HG02759 (cell line): ENCODE data around the gene RBMS2.

Experiments used
- ATAC-seq: cut with Tn5 transposase; IDR thresholded peaks from one replicate; pipeline ENCODE4 v1.9.1; 2021; ENCODE audit warnings: mild to moderate bottlenecking, moderate library complexity; ENCODE audit not compliant: unreplicated experiment

The RBMS2 gene

DNA sequence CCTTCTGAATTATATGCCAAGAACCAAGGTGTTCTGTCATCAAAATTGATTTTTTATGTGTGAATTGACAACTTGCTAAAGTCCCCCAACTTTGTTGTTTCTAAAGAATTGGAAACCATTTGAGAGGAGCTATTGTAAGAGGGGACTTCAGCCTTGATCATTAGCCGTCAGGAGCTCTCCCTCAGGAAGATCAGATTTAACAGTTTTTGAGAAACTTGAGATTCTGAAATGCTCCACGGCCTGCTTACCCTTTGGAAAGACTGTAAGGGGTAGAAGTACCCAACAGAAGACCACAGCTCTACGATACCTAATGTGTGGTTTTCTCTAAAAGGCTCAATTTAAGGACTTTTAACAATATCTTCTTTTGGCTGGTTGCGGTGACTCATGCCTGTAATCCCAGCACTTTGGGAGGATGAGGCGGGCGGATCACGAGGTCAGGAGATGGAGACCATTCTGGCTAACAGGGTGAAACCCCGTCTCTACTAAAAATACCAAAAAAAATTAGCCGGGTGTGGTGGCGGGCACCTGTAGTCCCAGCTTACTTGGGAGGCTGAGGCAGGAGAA is 57.4 kb downstream of the RBMS2 start:
- no peak for ATAC-seq

DNA sequence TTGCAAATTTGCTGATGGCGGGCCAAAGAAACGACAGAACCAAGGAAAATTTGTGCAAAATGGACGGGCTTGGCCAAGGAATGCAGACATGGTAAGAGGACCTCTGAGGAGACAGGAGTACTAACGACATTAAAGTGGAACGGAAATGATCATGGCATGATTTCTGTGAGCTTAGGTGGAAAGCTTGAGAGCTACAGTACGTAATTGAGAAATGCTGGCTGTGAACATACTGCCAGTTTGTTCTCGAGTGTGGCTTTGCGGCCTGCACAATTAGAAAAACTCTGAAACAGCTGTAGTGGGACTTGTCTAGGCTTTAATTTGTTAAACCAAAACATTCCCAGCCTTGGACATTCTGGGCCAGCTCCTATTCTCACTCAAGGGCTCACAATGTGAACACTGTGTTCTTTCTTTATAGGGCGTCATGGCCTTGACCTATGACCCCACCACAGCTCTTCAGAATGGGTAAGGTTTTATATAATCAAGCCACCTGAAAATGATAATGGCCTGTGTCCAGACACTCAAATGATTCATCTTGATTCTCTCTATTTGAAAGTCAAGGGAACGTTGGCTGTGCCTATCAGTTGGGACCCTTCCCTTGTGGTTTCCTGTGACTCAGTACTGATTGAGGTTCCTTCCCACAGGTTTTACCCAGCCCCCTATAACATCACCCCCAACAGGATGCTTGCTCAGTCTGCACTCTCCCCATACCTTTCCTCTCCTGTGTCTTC is 60.0 kb downstream of the RBMS2 start:
- ATAC-seq: no peak

DNA sequence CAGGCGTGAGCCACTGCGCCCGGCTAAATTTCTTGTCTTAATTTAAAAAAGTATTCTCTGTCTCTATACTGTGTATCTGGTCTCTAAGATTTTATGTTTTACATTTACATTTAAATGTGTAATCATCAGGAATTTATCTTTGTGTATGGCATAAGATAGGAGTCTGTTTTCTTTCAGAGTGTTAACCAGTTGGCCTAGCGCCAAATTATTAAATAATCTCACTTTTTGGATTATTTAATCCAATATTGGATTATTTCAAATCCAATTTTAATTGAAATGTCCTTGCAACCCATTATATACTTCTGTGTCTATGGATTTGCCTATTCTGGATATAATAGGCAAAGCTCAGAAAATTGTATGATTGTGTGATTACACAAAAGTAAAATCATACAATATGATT is 63.5 kb downstream of the RBMS2 start:
- no peak for ATAC-seq

DNA sequence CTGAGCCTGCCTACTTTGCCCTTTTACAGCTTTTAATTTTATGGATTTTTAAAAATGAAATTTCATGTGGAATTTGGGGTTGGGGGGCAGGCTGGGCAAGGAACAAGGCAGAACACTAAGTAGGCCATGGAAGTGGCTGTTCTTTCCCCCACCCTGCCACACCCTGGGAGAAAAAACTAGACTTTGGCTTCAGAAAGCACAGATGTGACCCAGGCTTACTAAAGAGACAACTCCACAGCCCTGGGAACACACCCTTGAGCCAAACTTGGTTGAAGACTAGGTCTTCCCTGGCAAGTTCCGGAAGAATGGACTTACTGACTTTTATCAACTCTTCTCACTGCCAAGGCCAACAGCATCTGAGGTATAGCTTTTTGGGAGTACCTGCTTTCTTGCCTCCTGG is 68.2 kb downstream of the RBMS2 start:
- ATAC-seq: no peak

DNA sequence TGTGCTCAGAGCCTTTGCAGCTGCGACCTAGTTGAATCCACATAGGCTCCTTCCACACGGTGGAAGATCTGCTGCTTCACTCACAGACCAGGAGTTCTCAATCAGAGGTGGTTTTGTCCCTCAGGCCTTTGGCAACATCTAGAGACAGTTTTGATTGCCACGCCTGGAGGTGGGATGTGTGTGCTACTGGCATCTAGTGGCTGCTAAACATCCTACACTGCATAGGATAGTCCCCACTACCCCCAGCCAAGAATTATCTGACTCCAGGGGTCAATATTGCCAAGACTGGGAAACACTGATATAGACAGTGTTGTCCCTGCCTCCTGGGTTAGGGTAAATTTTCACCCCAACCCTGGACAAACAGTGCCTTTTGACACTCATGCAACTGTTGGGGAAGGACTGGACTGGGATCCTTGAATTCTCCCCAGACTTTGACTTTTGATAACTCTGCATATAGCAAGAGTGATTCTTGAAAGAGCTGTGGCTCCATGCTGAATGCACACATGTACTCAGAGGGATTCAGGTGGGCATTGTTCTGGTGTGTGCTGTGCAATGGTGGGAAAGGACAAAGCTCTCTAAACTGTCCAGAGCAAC is 68.7 kb downstream of the RBMS2 start:
- peak; percentile 47 for ATAC-seq

DNA sequence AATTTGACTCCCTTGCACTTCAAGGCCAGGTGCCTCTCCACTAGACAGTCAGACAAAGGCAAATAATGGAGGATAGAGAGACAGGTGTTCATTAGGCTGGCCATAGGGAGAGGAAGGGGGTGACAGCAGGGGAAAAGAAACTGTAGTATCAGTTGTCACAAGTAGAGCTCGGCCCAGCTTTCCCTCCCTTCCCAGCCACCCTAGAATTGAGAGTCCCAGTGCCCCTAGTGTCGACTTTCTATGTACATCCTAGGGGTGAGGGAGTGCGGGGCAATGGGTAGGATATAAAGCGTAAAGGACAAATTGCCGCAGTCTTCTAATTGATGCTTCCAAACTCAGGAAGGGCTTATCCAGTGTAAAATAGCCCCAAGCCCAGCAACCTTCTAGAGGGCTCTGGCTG is 69.5 kb downstream of the RBMS2 start:
- ATAC-seq: no peak

DNA sequence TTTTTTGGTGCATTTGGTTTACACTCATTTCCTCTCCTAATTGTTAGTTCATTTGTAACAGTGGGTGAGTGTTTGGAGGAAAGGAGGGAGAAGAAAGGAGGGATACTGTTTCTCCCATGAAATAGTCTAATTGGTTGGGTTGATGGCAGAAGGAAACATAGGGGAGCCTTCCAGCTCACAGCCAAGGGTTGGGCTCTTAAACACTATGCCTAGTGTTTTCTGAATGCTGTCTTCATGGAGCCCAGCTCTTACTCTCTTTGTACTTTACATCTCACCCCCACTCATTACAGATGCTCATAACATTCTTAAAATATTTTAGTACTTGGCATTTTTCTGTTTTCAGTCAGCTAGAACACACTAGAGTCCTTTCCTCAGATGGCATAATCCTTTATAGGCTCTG is 70.3 kb downstream of the RBMS2 start:
- no peak for ATAC-seq

DNA sequence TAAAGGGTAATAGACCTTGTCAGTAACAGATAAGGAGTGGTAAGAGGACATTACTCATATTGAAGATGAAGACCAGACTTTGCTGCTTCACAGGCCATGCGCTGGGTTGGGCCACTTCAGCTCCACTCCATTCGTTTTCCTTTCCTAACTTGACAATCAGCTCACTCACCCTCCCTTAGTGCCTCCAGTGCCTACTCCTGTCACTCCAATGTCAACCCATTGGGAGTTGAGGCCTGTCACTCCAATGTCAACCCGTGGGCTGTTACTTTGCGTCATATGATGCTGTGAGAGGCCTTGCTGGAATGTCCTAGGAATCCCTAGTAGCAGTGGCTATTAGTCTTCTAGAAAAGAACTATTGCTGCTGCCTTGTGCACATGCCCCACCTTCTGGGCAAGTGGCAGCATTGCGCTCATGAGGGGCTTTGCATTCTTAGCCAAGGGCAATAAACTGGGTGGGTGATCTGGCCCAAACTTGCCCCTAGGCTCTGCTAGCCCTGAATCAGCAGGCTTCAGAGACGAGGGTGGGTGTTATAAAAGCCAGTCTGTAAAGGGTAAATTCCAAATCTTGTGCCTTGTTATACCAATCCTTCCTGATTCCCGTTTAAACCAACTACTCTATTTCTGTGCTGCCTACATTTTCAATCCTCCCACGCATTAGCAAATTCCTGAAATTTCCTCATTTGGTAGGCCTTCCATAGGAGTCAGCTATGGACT is 72.4 kb downstream of the RBMS2 start:
- ATAC-seq: peak; percentile 42

DNA sequence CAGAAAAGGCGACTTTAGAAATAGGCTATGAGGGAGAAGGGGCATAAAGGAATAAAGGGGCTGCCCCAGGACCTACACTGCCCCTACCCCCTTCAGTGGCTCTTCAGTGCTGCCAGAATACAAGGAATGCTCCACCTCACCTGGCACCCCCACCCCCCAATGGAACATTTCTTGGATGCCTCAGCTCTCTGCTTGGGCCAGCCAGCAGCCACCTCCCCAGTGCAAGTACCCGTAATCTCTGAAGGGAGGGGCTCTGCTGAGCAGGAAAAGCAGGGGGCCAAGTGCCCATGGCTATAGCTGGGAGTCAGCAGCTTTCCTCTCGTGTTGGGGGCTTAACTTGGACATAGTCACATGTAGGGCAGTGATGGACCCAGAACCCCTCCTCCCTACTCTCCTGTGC is 75.2 kb downstream of the RBMS2 start:
- no peak for ATAC-seq

DNA sequence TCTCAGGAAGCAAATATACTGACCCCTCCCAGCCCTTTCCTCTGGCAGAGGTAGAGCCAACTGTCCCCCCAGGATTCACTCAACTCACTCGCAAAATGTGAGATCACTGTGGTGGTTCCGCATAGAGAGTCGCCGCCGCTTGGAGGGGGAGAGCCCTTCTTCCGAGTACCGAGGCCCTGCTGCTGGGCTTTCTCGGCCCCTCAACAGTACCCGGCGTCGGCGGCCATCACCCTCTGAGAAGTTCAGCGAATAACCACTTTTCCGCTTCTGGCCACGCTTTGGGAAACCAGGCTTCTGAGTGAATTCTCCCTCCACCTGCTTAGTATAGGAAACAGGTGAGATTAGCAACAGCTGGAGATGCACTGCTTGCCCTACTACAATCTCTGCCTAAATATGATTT is 77.4 kb downstream of the RBMS2 start:
- no peak for ATAC-seq

DNA sequence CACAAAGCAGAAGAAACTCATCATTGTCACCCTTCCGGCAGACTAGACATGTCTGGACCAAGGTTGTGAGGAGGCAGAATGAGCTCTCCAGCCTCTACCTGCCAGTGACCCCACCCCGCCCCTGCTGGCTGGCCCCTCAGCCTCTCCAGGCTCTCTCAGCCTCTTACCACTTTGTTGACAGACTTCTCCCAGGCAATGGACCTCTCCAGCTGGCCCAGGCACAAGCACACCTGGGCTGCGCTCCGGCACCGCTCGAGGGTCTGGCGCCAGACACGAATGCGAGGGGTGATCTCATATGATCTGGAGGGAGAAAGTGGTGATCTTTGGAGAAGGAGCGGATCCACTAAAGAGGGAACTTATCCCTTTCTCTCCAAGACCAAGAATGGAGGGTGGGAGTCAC is 78.2 kb downstream of the RBMS2 start:
- no peak for ATAC-seq

DNA sequence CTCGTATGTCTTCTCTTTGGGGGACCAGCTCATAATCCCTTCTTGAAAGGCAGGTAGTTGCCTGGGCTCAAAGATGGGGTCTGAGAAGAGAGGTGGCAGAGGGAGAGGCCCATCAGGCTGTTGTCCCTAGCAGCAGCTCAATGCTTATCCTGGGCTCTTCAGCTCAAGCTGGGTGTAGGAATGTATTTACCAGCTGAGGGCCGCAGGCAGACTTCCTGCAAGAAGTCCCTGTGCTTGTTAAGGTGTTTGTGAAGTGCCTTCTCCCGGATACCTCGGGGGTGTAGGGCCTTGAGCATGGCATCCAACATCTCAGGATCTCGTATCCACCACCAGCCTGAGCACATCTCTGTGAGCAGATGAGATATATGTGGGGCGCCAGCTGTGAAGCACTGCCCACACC is 79.1 kb downstream of the RBMS2 start:
- ATAC-seq: no peak

DNA sequence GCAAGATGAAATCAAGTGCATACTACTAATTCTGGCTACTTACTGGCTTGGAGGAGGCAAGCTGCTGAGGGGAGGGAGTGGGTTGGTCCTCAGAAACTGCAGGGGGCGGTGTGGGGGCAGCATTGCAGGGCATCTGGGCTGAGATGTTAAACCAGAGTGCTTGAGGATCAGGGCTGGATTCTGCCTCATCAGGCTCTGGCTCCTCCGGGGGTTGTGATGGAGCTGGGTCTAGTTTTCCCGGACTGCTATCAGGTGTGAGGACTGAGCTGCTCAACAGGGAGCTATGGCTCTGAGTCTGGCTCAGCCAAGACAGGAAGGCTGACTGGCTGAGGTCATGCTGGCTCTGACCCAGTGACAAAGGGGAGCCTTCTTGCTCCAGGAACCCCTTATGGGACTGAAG is 79.9 kb downstream of the RBMS2 start:
- ATAC-seq: no peak

DNA sequence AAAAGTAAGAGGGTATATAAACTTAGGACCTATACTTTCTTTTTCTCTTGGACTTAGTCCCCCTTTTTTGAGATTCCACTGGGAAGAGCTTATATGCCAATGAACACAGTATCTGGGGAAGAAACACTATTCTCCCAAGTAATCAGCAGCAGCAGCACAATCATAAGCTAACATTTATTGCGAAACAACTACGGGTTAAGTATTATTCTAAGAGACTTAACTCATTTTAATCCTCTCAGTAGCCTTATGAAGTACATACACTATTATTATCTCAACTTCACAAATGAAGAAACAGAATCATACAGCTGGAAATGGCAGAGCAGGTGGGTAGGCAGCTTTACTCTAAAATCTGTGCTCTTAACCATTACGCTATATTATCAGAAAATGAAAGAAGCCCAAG is 80.6 kb downstream of the RBMS2 start:
- no peak for ATAC-seq

DNA sequence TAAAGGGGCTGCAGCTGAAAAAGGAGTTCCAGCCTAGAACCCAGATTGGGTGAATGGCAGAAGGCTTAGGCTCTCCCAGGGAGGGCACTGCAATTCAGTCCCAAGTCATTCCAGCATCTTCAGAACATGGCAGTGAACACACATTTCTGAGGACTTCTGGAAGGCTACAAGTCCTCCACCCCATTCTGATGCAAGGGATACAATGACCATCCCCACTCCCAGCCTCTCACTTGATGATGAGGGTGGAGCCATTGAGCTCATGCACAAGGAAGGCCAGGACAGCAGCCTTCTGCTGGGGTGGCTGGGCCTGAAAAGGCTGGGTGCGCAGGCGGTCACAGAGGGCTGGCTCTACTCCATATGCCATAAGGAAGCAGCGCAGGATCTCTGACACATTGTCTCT is 82.7 kb downstream of the RBMS2 start:
- ATAC-seq: no peak

DNA sequence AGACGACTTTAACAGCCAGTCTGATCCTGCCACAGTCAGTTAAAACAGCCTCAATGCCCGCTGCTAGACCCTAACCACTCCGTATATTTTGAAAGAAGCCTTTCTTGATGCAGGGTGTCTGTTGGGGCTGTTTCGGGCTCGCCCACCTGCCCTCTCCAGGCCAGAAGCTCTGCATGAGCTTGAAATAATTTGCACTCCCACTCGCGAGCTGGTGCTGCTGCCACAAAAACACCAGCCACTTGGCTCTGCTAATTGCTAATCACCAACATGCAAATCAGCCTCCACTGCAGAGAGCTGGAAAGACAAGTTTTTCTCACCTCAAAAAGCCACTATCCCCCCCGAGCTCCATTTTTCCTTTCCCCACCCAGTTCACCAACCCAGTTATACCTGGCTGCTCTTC is 93.0 kb downstream of the RBMS2 start:
- no peak for ATAC-seq

DNA sequence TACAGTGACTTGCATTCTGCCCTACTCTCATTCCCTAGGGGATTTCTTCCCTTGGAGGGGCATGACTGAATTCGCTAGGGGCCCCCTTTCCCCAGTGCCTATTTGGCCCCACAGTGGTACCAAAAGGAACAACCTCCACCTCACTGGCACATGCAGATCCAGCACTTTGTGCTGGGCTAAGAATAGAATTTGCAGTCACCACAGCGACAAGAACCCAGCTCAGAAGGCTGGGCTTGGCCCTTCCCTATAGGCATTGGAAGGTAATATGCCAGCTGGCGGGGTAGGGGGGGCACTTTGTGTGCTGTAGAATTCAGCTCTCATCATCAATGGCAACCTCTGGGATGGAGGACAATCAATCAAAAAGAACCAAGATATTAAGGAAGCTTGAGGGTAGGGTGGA is 94.6 kb downstream of the RBMS2 start:
- no peak for ATAC-seq

DNA sequence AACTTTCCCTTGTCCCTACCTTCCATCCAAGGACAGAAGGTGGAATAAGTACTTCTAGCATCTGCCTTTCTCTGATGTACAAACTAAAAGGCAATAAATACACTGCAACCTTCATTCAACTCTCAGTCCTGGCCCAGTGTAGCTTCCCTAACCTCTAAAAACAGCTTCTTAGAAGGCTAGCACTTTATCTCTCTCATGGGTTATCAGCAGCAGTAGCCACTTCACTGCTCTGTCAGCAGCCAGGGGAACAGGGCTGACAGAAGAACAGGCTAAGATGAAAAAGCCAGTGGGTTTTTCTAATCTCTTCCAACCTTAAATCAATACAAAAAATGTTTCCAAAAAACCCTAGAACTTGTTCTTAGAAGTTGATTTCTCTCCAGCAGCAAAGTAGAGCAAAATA is 95.3 kb downstream of the RBMS2 start:
- ATAC-seq: no peak

DNA sequence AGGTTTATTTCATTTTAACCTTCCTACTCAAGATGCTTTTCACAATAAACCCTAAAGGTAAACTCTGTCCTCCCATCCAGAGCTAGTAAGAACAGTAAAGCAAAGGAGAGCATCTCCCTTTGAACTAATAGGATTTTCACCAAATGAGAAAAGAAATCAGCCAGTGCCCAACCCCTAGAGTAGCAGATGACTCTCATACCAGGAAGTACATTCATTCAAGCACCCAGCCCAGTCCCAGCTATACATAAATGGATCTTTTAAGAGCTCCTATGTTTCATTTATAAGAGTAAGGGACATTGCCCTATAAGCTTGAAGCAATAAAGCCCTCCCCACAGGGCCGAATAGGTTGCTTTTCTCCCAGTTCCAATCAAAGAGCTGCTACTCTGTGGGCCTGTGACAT is 100.9 kb downstream of the RBMS2 start:
- ATAC-seq: no peak

DNA sequence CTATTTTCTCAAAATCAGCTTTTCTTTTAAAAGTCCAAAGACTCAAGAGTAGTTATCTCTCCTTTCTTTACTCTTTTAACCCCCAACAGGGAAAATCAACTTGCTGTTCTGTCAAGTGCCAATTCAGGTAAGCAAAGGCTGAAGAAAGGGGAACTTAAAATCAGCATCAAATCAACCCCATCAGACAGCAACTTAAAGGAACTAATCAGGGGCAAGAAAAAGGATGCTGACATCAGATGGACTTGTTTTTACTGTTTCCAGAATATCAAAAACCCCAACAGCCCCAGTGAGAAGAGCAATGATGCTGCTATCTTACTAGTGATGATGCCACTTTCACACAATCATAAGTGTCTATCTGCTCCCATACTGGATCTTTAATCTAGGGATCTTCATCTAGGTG is 105.1 kb downstream of the RBMS2 start:
- ATAC-seq: no peak

DNA sequence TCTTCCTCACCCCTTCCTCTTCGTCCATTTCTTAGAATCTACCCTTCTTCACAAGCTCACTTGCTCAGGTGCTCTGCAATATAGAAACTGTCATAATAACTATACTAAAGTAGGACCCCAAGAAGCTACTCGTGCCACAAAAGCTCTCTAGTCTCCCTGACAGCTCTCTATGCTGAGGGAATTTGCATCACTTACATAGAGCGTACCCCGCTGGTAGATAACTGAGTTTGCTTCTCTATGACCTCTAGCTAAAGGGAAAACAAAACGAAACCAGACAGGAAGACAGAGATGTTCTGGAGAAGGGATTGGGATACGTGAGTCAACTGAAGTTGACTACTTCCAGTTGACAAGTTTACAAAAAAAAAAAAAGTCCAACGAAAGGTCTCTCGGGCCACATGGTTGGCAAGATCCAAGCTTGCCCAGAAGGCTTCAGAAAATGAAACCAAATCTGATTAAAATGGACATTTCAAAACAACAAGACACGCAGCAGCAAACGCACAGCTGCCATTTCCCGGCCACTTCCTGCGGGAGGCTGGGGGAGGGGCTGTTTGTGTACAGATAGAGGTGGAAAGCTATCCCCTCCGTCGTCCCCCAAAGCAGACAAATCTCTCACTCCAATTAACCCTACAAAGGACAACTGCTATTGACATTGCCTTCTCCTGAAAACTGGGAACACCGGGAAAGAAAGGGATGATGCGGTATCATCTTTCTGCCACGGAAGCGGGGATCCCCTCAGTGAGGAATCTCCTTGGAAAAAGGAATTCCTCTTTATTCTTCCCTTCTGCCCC is 107.2 kb downstream of the RBMS2 start:
- ATAC-seq: peak; percentile 26
